OCI-LY7 (cell line): ENCODE results near the gene WWOX.

ENCODE experiments used
- CTCF ChIP-seq: fragments of 200-600 bp; sonication (generic); conservative IDR thresholded peaks from 2 replicates; pipeline ENCODE4 v1.5.1; 2014; ENCODE audit warnings: mild to moderate bottlenecking, antibody characterized with exemption, low read length, moderate library complexity, mixed read lengths
- EZH2phosphoT487 ChIP-seq: fragments of 200-600 bp; sonication (generic); IDR thresholded peaks from 2 replicates; pipeline ENCODE4 v1.6.1; 2018; ENCODE audit warnings: low read depth, borderline replicate concordance, mild to moderate bottlenecking, mixed run types, antibody characterized with exemption, low read length, moderate library complexity, mixed read lengths

- TF ChIP-seq CTCF = no peak
- no peak for TF ChIP-seq EZH2phosphoT487
Measured at GRCh38 chr16:78754713-78755112, 655.3 kb downstream of the WWOX start.
